SK-N-SH treated with all-trans-retinoic acid at 6 μM for 48 hours (cell line): ENCODE results near the gene DCLRE1A.

Experiments used
- CSRNP3 ChIP-seq: fragments of 250-450 bp; sonication (Bioruptor Pico); IDR thresholded peaks from 2 replicates; pipeline ENCODE4 v1.5.1; 2021; ENCODE audit warnings: mild to moderate bottlenecking, moderate library complexity
- ESRRG ChIP-seq: fragments of 250-450 bp; sonication (Bioruptor Pico); IDR thresholded peaks from 2 replicates; pipeline ENCODE4 v1.6.1; 2021; ENCODE audit warnings: mild to moderate bottlenecking
- OSR1 ChIP-seq: fragments of 250-450 bp; sonication (Bioruptor Pico); IDR thresholded peaks from 2 replicates; pipeline ENCODE4 v1.8.0; 2022; ENCODE audit warnings: moderate library complexity, mild to moderate bottlenecking, inconsistent platforms
- SNAI2 ChIP-seq: fragments of 250-450 bp; sonication (Bioruptor Pico); IDR thresholded peaks from 2 replicates; pipeline ENCODE4 v1.5.0; 2020; ENCODE audit warnings: mild to moderate bottlenecking, moderate library complexity
- ZFP30 ChIP-seq: fragments of 450-650 bp; formaldehyde crosslinking; IDR thresholded peaks from 2 replicates; pipeline ENCODE4 v1.5.0; 2022; ENCODE audit warnings: mild to moderate bottlenecking, moderate library complexity
- TF ChIP-seq, protein P1 (sequence below): fragments of 250-450 bp; sonication (Bioruptor Pico); IDR thresholded peaks from 2 replicates; pipeline ENCODE4 v1.8.0; 2021; ENCODE audit warnings: low read depth, mild to moderate bottlenecking, moderate library complexity, borderline replicate concordance

- TF ChIP-seq ZFP30 (CRISPR knock-in tag) (no peak), SNAI2 (CRISPR knock-in tag) (no peak), CSRNP3 (no peak), ESRRG (CRISPR knock-in tag) (no peak), OSR1 (CRISPR knock-in tag) (no peak)
- TF ChIP-seq, protein P1, sequence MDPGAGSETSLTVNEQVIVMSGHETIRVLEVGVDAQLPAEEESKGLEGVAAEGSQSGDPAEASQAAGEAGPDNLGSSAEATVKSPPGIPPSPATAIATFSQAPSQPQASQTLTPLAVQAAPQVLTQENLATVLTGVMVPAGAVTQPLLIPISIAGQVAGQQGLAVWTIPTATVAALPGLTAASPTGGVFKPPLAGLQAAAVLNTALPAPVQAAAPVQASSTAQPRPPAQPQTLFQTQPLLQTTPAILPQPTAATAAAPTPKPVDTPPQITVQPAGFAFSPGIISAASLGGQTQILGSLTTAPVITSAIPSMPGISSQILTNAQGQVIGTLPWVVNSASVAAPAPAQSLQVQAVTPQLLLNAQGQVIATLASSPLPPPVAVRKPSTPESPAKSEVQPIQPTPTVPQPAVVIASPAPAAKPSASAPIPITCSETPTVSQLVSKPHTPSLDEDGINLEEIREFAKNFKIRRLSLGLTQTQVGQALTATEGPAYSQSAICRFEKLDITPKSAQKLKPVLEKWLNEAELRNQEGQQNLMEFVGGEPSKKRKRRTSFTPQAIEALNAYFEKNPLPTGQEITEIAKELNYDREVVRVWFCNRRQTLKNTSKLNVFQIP (CRISPR knock-in tag) = no peak
These were observed 47.4 kb downstream of the DCLRE1A start for GRCh38 chr10:113806503-113806902.
